A673 (cell line): ENCODE measurements around the gene C1orf21.

Source experiments
- EZH2 ChIP-seq: fragments of 200-600 bp; sonication (generic); IDR thresholded peaks from 2 replicates; pipeline ENCODE4 v1.6.1; 2017; ENCODE audit warnings: borderline replicate concordance, low read depth, mild to moderate bottlenecking, mixed read lengths, antibody characterized with exemption, low read length; ENCODE audit not compliant: poor library complexity, severe bottlenecking
- TF ChIP-seq, protein P1 (sequence below): fragments of 300-800, 200-600 bp; sonication (generic); conservative IDR thresholded peaks from 2 replicates; pipeline ENCODE4 v1.5.1; 2017; ENCODE audit warnings: low read depth, mild to moderate bottlenecking, antibody characterized with exemption, low read length, moderate library complexity, mixed read lengths

DNA sequence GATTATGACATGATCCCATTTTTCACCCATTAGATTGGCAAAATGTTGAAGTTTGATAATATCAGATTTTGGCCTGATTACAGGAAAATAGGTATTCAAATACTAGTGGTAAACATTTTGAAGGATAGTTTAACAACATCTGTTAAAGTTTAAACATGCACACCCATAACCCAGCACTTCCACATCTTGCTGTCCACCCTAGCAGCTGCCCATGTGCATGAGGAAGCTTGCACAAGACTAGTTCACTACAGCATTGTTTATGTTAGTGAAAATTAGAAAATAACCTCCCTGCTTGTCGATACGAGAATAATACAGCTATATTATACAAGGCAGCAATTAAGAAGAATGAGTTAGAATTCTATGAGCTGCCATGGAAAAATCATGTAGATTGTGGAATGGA is 127.6 kb downstream of the C1orf21 start:
- TF ChIP-seq EZH2, result no peak
- TF ChIP-seq, protein P1, sequence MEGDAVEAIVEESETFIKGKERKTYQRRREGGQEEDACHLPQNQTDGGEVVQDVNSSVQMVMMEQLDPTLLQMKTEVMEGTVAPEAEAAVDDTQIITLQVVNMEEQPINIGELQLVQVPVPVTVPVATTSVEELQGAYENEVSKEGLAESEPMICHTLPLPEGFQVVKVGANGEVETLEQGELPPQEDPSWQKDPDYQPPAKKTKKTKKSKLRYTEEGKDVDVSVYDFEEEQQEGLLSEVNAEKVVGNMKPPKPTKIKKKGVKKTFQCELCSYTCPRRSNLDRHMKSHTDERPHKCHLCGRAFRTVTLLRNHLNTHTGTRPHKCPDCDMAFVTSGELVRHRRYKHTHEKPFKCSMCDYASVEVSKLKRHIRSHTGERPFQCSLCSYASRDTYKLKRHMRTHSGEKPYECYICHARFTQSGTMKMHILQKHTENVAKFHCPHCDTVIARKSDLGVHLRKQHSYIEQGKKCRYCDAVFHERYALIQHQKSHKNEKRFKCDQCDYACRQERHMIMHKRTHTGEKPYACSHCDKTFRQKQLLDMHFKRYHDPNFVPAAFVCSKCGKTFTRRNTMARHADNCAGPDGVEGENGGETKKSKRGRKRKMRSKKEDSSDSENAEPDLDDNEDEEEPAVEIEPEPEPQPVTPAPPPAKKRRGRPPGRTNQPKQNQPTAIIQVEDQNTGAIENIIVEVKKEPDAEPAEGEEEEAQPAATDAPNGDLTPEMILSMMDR, result no peak
